NCI-H1048 (cell line): Measurements from ENCODE around the gene TEK.

Source experiments
- DNase-seq: peaks from one replicate; lab custom pipeline; 2025; lab: John Stamatoyannopoulos, UW

Gene TEK

DNA sequence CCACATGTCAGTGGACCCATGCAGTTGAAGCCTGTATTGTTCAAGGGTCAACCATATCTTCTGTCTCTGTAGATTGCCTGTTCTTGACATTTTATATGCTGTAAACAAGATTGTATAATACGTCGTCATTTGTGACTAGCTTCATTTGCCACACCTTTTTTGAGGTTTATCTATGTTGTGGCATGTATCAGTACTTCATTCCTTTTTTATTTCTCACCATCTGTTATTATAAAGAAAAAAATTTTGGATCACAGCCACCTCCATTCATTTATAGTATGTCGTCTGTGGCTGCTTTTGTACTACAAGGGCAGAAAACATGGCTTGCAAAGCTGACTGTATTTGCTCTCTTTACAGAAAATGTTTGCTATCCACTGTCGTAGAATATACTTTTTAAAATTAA is 72.4 kb downstream of the TEK start:
- no peak for DNase-seq

GRCh38 chr9:27182421-27182820 is 73.4 kb downstream of the TEK start:
- DNase-seq, result no peak

DNA sequence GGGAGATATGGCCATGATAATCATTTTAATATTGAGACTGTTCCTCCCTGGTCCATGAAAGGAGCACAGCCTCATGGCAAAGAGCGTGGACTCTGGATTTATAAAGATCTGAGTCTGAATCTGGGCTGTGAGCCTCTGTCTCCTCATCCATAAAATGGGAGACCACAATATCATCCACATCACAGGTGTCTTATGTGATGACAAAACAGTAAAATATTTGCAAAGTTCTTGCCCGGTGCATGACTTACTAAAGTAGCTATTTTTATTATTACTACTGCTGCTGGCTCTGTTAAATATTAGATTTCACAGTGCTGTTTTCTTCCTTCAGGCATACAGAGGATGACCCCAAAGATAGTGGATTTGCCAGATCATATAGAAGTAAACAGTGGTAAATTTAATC is 74.1 kb downstream of the TEK start:
- DNase-seq, result no peak

DNA sequence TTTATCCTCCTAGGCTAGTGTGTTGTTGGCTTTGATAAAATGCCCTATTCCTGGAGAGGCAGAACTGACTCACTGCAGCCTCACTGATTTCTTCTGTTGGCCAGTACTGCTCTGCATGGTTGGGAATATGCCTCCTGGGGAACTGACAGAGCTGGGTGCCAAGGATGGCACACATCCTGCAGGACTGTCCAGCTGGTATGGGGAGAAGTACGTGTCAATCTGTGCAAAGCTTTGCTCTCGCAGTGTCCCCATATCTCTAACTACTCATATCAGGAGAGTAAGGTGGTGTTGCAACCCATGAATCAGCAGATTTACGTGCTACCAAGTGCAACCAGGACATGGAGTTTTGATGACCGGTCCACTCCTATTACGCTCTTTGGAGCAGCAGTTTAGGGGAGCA is 74.7 kb downstream of the TEK start:
- DNase-seq, result no peak

GRCh38 chr9:27184556-27185351 is 75.7 kb downstream of the TEK start:
- DNase-seq, result no peak

GRCh38 chr9:27188426-27188825 is 79.4 kb downstream of the TEK start:
- DNase-seq, result no peak

DNA sequence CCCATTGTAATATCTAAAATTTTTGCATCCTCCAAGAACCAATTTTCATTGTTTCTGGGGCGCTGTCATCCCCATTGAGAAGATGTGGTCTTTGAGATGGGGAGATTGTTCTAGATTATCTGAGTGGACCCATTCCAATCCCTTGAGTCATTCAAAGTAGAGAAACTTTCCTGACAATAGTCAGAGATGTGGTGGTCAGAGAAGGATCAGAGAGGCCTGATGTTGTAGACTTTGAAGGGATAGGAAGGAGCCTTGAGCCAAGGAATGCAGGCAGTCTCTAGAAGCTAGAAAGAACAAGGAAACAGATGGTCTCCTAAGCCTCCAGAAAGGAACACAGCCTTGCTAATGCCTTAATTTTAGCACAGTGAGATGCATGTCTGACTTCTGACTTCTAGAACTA is 80.4 kb downstream of the TEK start:
- DNase-seq, result no peak

DNA sequence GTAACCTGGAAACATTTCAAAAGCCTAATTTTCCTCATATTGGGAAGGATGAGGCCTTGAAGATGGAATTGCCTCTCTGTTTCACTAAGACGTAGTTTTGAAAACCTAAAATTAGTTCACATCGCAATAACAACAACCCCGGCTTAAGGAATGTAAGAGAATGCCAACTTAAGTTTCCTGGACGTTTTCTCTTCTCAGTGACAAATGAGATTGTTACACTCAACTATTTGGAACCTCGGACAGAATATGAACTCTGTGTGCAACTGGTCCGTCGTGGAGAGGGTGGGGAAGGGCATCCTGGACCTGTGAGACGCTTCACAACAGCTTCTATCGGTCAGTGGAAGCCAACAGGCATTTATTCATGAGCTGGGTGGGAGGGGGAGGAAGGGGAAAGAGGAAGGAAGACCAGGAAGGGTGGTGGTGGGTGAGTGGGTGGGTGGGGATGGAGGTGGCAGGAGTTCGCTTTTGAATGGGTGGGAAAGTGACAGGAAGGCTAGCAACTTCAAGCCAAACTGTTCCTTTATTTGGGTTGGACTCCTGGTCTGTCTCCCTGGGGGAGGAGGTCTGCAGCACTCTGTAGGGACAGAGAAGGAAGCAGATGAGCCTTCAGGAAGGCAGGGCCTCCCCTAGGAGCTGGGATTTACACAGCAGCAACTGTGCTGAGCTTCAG is 83.4 kb downstream of the TEK start:
- no peak for DNase-seq

DNA sequence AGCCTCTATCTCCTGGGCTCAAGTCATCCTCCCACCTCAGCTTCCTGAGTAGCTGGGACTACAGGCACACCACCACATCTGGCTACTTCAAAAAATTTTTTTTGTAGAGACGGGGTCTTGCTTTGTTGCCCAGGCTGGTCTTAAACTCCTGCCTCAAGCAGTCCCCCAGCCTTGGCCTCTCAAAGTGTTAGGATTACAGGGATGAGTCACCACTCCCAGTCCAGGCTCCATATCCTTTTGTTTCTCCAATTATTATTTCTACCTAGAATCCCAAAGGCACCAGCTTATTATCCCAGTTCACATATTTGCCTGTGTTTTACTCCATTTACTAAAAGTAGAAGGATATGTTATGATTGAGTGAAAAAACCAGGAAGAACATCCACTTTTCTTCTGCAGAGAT is 84.9 kb downstream of the TEK start:
- DNase-seq, result no peak

DNA sequence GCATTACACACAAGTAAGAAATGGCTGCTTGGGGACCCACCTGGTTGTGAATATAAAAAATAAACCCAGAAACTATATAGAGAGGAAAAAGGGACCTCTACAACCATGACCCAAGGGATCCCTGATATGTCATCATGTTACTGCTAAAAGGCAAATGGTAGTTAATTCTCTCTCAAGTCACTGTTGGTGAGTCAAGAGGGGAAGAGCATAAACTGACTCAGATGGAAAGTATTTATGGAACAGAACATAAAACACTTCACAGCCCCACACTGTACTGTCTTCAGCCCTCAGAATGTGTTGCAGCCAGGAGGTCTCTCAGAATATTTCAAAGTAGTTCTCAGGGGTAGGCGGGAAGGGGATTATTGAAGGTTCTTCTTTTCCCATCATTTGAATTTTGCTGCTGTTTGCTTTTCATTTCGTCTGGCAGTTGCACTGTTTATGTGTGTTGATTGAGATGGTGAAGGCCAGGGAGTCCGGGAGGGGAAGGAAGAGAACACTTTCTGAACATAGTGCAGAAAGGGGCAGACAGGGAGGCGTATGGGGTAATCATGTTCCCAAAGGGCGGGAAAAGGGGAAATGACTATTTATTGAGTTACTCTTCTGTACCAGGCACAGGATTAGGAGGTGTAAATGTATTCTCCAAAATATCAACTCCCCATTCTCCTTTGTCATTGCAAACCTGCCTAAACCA is 85.5 kb downstream of the TEK start:
- DNase-seq, result no peak

DNA sequence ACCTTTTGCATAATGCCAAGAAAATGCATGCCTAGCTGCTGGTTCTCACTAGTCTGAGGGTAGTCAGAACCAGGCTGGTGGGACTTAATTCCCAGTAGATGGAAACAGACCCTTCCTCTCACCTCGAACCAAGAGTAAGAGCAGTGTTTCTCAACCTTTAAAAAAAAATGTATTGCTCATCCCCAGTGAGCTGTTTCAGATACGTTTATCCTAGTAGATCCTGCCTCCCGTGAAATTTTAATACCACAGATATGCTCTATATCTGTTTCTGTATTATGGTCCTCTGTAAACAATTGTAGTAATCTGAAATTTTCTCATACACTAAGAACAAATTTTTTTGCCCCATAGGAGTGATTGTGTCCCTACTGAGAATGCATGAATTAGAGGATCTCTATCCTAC is 86.2 kb downstream of the TEK start:
- no peak for DNase-seq

- no peak for DNase-seq
Observed at GRCh38 chr9:27196383-27196782, 87.4 kb downstream of the TEK start.

- DNase-seq, result no peak
Observed at GRCh38 chr9:27198190-27198589, 89.2 kb downstream of the TEK start.

DNA sequence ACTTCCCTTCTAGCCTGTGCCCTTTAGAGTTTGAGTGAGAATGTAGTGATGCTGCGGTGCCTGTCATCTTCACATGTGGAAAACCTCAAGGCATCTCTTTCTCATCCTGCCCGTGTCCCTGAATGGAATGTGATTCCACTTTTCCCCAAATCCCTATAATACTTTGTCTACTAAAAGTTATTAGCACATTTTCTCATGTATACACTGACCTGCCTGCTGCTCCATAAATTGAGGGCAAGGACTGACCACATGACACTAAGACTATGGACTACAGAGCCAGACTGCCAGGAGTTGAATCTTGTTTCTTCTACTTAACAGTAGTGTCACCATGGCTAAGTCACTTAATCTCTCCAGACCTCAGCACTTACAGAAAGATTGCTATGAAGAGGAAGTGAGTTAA is 93.0 kb downstream of the TEK start:
- no peak for DNase-seq

DNA sequence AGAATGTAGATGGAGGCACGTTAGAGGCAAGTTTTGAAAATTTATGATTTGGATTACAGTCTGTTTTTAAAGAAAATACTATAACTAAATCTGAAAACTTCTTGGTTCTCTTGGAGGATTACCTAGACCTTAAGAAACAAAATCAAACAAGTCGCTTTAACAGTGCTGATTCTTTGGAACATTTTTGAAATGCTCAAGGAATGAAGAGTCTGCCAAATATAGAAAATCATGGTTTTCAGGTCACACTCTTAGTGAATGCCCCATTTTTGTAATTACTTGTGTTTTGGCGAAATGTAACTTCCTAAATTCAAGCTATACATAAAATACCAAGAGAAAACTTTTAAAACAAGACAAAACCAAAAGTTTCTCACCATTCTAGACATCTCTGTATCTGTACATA is 94.8 kb downstream of the TEK start:
- no peak for DNase-seq

DNA sequence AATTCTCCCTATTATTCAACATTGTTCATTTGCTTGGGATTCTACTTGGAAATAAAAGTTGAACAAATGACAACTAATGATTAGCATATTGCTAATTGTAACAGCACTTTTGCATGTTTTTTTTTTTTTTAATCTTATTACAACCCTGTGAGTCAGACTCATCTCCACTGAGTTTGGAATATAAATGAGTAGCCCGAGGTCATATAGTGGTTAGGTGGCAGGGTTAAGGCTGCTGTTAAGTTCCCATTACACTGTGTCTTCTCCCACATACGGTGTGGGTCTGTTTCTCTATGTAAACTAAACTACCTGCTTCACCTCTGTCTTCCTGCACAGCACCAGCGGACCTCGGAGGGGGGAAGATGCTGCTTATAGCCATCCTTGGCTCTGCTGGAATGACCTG is 95.6 kb downstream of the TEK start:
- no peak for DNase-seq

DNA sequence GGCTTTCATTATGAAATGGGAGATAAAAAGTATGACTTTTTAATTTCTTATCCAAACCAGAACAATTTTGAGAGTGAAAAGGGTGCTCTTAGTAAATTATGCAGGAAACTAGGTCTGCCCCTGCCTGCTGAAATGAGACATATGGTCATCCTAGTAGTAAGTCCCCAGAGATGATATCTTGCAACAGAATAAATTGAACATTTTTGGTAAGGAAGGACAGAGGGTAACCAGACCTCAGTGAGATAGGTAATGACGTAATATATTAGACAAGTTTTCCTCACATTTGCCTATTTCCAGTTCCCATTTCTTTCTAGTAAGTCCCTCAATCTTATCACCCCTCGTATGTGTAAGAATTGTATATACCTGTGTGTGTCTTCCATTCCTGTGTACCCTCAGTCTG is 96.2 kb downstream of the TEK start:
- DNase-seq, result no peak

- DNase-seq, result no peak
Observed at GRCh38 chr9:27206041-27206440, 97.0 kb downstream of the TEK start.

- DNase-seq, result no peak
Observed at GRCh38 chr9:27209034-27209433, 100.0 kb downstream of the TEK start.

GRCh38 chr9:27210588-27210987 is 101.6 kb downstream of the TEK start:
- DNase-seq, result no peak

DNA sequence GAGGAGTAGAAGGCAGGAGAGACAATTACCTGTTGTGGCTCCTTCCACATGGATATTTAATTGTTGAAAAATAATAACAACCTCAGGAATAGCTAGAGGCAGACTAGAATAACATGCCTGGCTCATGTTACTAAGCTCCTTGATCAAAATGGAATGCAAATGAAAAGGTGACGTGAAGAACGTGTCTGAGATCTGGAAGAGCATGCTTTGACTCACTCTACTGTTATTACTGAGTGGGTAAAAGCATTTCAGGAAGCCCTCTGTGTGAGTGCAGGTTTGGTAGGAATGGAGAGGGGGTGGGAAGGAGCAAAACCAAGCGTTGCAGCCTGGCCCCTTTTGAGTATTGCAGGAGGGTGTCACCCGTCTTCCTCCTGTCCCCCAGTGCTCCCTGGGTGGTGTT is 103.2 kb downstream of the TEK start:
- no peak for DNase-seq

- no peak for DNase-seq
Observed at GRCh38 chr9:27212621-27213020, 103.6 kb downstream of the TEK start.

- DNase-seq, result no peak
Observed at GRCh38 chr9:27227192-27227591, 118.2 kb downstream of the TEK start.
